Measurements from ENCODE around the gene GRM3.

The GRM3 gene

DNA sequence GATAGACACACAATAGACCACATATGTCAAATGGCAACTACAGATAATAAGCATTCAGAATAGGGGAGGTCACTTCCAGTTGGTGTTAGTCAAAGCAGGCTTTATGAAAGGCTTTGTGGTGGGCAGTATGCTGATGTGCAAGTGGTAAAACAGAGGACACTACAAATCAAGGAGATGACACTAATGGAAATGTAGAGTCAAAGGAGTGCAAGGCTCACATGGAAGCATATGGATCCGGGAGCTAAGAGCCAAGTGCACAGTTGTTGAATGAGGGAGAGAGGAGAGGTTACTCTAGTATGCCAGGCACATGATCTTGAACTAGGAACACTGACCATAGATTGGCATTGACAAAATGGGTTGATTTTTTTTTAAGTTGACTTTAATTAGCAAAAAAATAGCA lies 62.7 kb downstream of the GRM3 start:
- DNase-seq, result no peak

DNA sequence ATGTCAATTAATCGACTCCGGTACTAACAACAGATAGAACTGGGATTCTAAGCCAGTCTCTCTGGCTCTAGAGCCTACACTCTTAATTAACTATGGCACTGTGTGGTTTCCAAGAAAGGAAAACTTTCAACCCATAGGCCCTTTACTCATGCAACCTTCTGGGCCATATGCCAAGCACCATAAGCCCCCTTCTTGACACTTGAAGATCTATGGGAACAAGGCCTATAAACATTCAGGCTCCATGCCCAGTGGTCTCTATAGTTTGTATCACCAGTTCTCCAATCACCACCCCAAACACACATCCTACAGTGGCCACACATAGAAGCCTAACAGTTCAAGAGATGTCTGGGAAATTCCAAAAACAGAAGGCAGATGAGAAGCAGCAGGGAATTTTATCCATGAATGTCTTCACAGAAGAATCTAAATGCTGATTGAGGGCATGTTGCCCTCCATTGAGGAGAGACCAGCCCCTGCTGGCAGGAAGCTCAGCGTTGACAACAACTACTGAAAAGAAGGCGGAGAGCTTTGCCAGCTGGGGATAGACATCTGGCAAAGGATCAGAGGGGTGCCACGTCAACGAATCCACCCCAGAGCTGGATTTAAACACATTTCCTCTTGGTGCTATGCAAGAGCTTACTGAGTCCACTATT lies 64.4 kb downstream of the GRM3 start:
- DNase-seq, result no peak

DNA sequence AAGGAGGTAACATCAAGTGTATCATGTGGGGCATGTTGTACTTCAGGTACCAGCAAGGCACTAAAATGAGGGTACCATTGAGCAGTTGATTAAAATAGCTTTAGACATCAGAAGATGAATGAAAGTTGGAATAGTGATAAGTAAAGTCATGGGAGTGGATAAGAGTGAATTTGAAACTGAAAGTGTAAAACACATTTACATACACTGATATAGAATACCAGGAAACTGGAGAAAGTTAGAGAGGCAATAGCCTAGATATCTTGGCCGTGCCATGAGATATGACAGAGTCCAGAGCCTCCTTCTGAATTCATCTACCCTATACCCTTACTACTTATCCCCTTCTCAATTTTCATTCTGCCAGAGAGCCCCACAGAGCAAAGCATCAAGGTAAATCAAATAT lies 76.6 kb downstream of the GRM3 start:
- no peak for DNase-seq

GRCh38 chr7:86733783-86734182 lies 90.1 kb downstream of the GRM3 start:
- DNase-seq, result no peak

- DNase-seq, result no peak
Observed at GRCh38 chr7:86745013-86745745, 101.5 kb downstream of the GRM3 start.

GRCh38 chr7:86747698-86748097 lies 104.0 kb downstream of the GRM3 start:
- no peak for DNase-seq

- DNase-seq, result no peak
Observed at GRCh38 chr7:86748201-86748600, 104.5 kb downstream of the GRM3 start.

DNA sequence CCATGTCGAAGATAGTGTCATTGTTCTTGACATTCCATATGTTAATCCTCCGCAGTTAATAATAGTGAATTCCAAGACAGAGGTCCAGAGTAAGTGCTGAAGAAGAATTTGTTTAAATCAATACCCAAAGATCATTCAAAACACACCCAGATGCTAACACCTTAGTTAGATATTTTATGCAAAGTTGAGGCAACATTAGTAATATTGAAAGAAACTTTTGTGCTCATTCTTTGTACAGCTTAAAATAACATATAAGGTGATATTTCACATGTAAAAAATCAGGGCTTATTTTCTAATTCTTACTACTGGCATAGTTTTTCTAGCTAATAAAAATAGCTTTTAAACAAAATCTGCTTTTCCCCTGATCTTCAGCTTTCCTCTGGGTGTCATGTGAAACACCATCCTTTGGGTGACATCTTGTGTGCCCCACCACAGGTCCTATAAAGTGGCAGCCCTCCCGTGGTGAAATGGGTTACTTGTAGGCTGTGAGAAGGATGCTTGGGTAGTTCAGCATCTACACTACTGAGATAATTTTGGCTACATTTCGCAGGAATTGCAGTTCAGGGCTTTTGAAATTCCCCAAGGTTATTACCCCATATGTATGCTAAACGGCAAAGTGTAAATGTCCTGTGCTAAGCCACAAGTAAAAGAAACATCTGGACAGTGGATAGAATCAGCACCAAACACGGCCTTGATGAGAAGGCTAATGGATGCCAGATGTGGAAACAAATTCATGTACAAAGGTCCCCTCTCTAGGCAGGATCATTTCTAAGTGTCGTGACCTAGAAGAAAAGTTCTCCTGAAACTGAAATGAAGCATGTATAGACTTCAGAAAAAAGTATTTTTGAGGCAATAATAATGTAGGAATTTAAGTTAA lies 105.4 kb downstream of the GRM3 start:
- no peak for DNase-seq

DNA sequence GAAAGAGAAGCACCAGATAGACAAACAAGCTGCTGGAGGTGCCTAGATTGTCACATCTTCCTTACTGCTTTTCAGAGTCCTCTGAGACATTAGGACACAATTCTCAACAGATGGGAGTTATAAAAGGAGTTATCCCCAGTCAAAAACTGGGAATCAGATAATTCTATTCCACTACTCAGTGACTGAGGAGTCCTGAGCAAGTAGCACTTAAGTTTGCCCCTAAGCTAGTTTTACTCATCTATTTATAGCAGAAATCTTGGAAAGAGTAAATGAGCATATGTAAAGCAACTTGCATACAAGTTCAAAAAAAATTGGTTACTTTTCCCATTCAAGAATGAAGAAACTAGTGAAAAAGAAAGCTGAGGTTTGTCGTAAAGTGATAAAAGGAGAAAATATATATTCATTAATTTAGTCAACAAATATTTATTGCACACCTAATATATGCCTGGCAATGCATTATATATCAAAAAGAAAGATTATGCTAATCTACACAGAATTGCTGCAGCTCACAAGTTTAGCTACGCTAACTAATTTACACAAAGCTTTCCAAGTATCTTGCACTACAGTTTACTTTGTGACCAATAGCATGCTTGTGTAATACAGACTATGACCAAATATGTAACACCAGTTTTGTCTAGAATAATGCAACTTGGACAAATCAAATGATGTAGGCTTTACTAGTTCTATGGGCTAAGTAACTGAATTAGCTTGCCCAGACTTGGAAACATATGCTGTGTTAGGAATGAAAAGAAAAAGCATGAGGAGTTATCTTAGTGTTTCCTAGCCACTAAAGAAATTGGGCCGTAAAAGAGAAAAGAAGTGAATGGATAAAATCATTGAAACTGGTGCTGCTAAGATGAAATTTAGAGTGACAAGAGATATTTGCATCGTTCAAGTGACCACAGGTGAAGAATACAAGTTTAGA lies 106.3 kb downstream of the GRM3 start:
- DNase-seq, result no peak

DNA sequence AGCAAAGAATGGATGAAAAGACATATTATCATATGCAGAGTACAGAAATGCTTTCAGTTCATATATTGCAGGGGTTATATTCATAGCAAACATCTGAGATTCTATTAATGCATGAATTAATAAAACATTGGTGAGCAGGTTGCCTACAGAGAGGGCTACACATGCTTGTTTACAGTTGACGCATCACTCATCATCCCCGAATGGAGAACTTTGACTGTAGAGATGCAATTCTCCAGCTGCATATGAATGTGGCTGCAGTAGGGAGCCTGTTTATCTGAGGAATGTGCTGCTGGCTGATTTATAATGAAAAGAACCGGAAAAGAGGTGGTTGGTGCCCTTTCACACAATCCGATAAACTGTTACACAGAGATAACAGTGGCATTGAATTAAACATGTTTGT lies 116.5 kb downstream of the GRM3 start:
- no peak for DNase-seq

GRCh38 chr7:86762129-86762528 lies 118.4 kb downstream of the GRM3 start:
- DNase-seq, result no peak

GRCh38 chr7:86765931-86766330 lies 122.2 kb downstream of the GRM3 start:
- DNase-seq, result no peak

GRCh38 chr7:86768394-86768793 lies 124.7 kb downstream of the GRM3 start:
- no peak for DNase-seq

DNA sequence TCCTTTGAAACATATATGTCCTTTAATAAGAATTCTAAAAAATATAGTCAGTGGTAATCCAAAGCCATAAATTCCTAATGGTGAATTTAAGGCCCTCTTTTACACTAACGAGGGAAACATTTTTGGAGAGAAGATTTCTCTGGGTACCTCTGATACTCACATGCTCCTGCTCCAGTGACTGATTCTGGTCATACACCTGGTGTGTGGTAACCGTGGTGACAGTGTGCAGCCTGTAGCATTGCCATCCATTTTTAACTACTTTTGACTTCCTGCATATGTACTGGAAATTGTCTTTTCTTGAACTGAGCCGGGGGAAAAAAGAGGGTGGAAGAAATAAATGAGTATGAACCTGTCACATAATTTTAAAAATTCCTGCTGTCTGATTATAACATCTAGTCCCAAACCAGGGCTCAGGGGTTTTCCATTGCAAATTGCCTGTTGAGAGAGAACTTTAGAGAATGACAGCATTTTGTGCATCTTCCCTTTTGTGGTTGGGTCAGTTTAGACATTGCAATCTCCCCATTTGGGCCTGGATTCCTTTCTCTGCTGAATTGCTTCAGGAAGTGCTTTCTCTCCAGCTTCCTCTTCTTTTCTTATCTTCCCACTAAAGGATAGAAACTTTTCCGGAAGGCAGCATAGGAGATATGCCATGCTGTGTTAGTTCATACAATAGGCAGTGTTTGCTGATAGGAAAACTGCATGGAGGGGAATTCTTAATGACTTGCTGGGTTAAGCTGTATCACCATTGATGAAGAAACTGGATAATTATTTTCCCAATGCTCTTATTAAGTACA lies 125.5 kb downstream of the GRM3 start:
- no peak for DNase-seq

- no peak for DNase-seq
Observed at GRCh38 chr7:86773309-86773708, 129.6 kb downstream of the GRM3 start.

- DNase-seq, result no peak
Observed at GRCh38 chr7:86775203-86775602, 131.5 kb downstream of the GRM3 start.

GRCh38 chr7:86776136-86776535 lies 132.4 kb downstream of the GRM3 start:
- no peak for DNase-seq

DNA sequence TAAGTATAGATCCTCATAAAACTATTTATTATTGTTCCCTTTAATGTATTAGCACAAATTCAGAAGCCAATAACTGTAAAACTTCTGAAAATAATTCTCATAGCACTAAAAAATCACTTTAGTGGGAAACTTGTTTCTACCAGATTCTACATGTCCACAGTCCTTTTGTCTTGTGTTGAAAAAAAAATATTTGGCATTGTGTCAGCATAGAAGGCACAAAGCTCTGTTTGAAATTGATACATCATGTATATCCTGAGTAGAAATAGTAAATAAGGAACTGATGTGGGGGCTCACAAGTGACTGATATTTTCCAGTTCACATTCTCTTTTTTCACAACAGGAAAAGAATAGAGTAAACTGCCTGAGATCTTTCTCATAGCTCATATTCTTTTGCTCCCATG lies 134.6 kb downstream of the GRM3 start:
- DNase-seq, result no peak

DNA sequence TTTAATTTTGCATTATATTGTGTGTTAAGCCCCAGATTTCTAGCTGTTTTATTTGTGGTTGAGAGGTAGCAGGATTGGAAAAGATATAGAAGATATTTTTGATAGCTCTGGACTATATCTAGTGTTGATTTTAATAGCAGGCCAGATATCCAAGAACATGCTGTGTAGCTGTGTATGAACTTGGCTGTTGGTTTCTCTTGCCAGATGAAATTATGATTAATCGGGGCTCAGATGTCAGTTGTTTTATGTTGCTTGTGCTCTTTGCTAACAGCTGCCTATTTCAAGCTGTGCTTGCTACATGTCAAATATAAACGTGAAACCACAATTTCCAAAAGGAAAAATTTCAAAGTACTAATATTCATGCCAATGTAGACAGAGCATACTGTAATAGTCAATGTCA lies 141.1 kb downstream of the GRM3 start:
- no peak for DNase-seq

DNA sequence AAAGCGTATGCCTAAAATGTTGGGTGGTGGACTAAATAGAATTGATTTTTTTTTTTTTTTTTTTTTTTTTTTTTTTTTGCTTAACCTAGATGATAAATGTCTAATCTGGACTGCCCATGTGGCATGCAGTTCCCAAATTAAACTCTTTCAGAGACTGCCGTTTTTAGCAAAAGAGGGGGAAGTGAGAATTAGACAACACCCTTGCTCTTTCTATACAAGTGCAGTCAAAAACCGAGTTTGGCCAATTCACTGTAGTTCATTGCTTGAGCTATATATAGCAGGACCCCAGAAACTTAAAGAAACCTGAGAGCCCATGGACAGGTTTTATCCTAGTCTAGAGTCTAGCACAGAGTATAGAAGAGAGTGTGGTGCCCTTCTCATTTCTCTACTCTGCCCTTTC lies 141.9 kb downstream of the GRM3 start:
- DNase-seq, result no peak

DNA sequence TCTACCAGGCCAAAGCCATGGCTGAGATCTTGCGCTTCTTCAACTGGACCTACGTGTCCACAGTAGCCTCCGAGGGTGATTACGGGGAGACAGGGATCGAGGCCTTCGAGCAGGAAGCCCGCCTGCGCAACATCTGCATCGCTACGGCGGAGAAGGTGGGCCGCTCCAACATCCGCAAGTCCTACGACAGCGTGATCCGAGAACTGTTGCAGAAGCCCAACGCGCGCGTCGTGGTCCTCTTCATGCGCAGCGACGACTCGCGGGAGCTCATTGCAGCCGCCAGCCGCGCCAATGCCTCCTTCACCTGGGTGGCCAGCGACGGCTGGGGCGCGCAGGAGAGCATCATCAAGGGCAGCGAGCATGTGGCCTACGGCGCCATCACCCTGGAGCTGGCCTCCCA lies 142.7 kb downstream of the GRM3 start:
- no peak for DNase-seq

GRCh38 chr7:86788948-86789347 lies 145.2 kb downstream of the GRM3 start:
- no peak for DNase-seq

Data from NCI-H187 treated with DMSO at 0.1 percent for 48 hours (cell line).